Stimulated activated CD8-positive, alpha-beta memory T cell treated with anti-CD3 and anti-CD28 coated beads, Interleukin-12 subunit alpha, Interleukin-12 subunit beta, amount 100 ng/mL, for 24 hours (primary cell): ENCODE measurements around the gene SPINK13.
"Not testable (repeated sequence)": the region's sequence is repeated elsewhere in the genome, so short reads cannot be mapped to it uniquely, and the experiment has no call there.

Experiments
- DNase-seq: peaks from one replicate; pipeline ENCODE4 v3.0.0-alpha.2; 2020; ENCODE audit errors: extremely low read depth

SPINK13 gene

DNA sequence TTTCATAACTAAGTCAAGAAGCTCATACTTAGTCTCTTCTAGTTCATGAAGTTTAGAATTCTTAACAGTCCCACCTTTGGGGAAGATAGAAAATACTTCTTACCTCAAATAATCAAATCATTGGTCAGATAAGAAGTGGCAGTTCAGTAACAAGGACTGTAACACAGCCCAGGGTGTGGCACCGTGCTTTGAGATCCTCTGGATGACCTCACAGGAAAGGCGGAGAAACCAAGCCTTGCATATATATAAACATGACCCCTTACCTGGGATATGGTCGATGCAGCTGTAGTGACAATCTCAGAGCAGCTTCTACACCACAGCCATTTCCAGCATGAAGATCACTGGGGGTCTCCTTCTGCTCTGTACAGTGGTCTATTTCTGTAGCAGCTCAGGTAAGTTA, 43.6 kb downstream of the SPINK13 start, which contains the start of gene SPINK7:
Gene SPINK7, plus strand, starts transcription at position 271 of the 400 bp plus-strand sequence. Its CDS starts 61 bp downstream, at position 332.
- DNase-seq = no peak

DNA sequence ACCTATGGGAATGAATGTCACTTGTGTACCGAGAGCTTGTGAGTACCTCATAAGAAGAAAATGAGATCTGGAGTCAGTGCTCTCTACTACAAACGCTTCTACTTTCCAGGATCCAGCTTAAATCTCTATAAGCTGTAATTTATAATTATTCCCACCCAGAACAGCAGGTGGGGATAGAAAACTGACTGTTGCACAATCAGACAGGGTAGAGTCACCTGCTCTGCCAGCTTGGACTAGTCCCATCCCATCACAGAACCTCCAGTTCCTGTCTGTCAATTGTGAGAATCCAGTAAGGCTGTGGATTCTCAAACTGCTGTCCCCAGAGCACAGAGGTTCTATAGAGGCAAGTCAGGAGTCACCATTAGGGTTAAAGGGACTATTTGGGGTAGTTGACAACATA, 45.6 kb downstream of the SPINK13 start:
- DNase-seq = no peak

DNA sequence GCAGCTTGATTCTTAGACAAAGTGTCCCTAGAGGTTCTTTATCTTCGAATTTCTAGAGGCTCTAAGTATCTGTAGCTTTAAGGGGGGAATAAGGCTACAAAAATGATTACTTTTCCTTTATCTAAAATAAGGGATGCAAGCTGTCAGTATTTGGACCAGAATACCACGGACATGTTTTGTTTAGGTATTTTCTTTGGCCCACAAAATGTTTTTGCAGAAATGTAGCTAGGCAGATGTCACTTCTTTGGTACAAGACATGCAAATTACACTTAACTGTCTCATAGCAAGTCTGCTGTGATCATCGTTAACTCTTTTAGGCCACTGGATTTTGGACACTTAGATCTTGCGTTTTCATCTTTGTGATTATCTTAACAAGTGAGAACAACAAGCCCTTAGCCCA, 46.1 kb downstream of the SPINK13 start:
- no peak for DNase-seq

DNA sequence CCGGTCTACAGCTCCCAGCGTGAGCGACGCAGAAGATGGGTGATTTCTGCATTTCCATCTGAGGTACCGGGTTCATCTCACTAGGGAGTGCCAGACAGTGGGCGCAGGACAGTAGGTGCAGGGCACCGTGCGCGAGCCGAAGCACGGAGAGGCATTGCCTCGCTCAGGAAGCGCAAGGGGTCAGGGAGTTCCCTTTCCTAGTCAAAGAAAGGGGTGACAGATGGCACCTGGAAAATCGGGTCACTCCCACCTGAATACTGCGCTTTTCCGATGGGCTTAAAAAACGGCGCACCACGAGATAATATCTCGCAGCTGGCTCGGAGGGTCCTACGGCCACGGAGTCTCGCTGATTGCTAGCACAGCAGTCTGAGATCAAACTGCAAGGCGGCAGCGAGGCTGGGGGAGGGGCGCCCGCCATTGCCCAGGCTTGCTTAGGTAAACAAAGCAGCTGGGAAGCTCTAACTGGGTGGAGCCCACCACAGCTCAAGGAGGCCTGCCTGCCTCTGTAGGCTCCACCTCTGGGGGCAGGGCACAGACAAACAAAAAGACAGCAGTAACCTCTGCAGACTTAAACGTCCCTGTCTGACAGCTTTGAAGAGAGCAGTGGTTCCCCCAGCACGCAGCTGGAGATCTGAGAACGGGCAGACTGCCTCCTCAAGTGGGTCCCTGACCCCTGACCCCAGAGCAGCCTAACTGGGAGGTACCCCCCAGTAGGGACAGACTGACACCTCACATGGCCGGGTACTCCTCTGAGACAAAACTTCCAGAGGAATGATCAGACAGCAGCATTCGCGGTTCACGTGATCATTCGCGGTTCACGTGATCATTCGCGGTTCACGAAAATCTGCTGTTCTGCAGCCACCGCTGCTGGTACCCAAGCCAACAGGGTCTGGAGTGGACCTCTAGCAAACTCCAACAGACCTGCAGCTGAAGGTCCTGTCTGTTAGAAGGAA, 51.7 kb downstream of the SPINK13 start:
- DNase-seq = not testable (repeated sequence)

GRCh38 chr5:148333262-148333849, 64.8 kb downstream of the SPINK13 start:
- DNase-seq = no peak

DNA sequence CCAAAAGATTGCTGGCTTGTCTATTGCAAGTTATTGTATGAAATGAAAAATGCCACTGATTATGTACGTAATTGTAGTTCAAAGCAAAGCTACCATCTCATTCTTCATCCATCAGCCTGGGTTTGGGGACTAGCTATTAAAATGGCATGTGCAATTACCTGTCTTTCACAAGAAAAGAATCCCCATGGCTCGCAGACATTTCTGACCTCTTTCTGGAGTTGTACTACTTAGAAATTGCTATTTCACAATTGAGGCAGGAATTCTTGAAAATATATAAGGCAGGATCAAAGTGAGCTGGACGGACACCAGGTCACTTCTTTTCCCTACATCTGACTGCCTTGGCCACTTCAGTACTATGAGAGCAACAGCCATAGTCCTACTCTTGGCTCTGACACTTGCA, 66.7 kb downstream of the SPINK13 start, which contains the start of gene SPINK9:
Gene SPINK9, plus strand, starts transcription at position 301 of the 400 bp plus-strand sequence. Its CDS starts 55 bp downstream, at position 356.
- DNase-seq = no peak
